ENCODE data around the gene VPREB3.

- TF ChIP-seq CTCF (IDR thresholded peaks at IDR 0.05; ENCODE audit: insufficient read depth, low read length, poor library complexity, severe bottlenecking) (no peak), EZH2phosphoT487 (conservative IDR thresholded peaks at IDR 0.05; ENCODE audit: low read length) (no peak)
Measured at GRCh38 chr22:23790819-23791737, 36.9 kb upstream of the VPREB3 start.
